GM21786 (cell line): Measurements from ENCODE around the gene CARD11.
"Not testable (repeated sequence)": the region's sequence is repeated elsewhere in the genome, so short reads cannot be mapped to it uniquely, and the experiment has no call there.

Experiments
- ATAC-seq: cut with Tn5 transposase; IDR thresholded peaks from one replicate; pipeline ENCODE4 v1.9.1; 2021; ENCODE audit not compliant: unreplicated experiment

The CARD11 gene

GRCh38 chr7:3065724-3066143 lies 22.1 kb upstream of the CARD11 start:
- ATAC-seq = no peak

GRCh38 chr7:3064067-3064466 lies 20.4 kb upstream of the CARD11 start:
- ATAC-seq = no peak

- ATAC-seq = peak; percentile 86
Measured at GRCh38 chr7:3063016-3063753, 19.5 kb upstream of the CARD11 start.

- ATAC-seq = no peak
Measured at GRCh38 chr7:3057066-3057420, 13.4 kb upstream of the CARD11 start.

GRCh38 chr7:3056234-3057065 lies 12.8 kb upstream of the CARD11 start:
- no peak for ATAC-seq

- ATAC-seq = no peak
Measured at GRCh38 chr7:3055626-3056025, 12.0 kb upstream of the CARD11 start.

- peak; percentile 69 for ATAC-seq
Measured at GRCh38 chr7:3042861-3043489, 692 bp downstream of the CARD11 start.

- no peak for ATAC-seq
Measured at GRCh38 chr7:3041986-3042675, 1.5 kb downstream of the CARD11 start.

GRCh38 chr7:3039787-3040186 lies 3.9 kb downstream of the CARD11 start:
- ATAC-seq = no peak

GRCh38 chr7:3038011-3038410 lies 5.7 kb downstream of the CARD11 start:
- not testable (repeated sequence) for ATAC-seq

- ATAC-seq = no peak
Measured at GRCh38 chr7:3037259-3037658, 6.4 kb downstream of the CARD11 start.

GRCh38 chr7:3034591-3035150 lies 9.0 kb downstream of the CARD11 start:
- ATAC-seq = no peak

GRCh38 chr7:3033581-3033980 lies 10.1 kb downstream of the CARD11 start:
- no peak for ATAC-seq

GRCh38 chr7:3033136-3033535 lies 10.5 kb downstream of the CARD11 start:
- no peak for ATAC-seq

GRCh38 chr7:3032256-3032655 lies 11.4 kb downstream of the CARD11 start:
- ATAC-seq = no peak

- ATAC-seq = no peak
Measured at GRCh38 chr7:3029138-3029537, 14.5 kb downstream of the CARD11 start.

GRCh38 chr7:3028758-3029093 lies 14.9 kb downstream of the CARD11 start:
- no peak for ATAC-seq

- ATAC-seq = no peak
Measured at GRCh38 chr7:3028071-3028757, 15.5 kb downstream of the CARD11 start.

GRCh38 chr7:3027005-3027845 lies 16.4 kb downstream of the CARD11 start:
- no peak for ATAC-seq

- no peak for ATAC-seq
Measured at GRCh38 chr7:3025616-3026015, 18.1 kb downstream of the CARD11 start.
